Osteoblast (primary cell): ENCODE results near the gene MICALL1. TPM values are rescaled to one million over a fixed set of nuclear protein-coding genes. Genes with fewer than 3 reads are reported as not detected.

ENCODE experiments used
- DNase-seq: peaks from one replicate; pipeline ENCODE4 v3.0.0; 2011; ENCODE audit warnings: low spot score, mixed read lengths; ENCODE audit not compliant: insufficient read length; ENCODE audit errors: missing footprints
- H2AFZ ChIP-seq: 2 replicates; pipeline ENCODE4 v1.6.0; 2011; ENCODE audit warnings: mild to moderate bottlenecking, low read length
- H3K27ac ChIP-seq: 2 replicates; pipeline ENCODE4 v1.5.1; 2011; ENCODE audit warnings: mild to moderate bottlenecking, low read depth, low read length, moderate library complexity
- H3K27me3 ChIP-seq: 2 replicates; pipeline ENCODE4 v1.6.0; 2012; ENCODE audit warnings: mild to moderate bottlenecking, control low read depth, inconsistent platforms, low read length, moderate library complexity; ENCODE audit not compliant: insufficient read depth
- H3K36me3 ChIP-seq: 2 replicates; pipeline ENCODE4 v1.5.1; 2011; ENCODE audit warnings: mild to moderate bottlenecking, low read length, control low read depth, moderate library complexity; ENCODE audit not compliant: insufficient read depth
- H3K4me1 ChIP-seq: 2 replicates; pipeline ENCODE4 v1.5.1; 2011; ENCODE audit warnings: mild to moderate bottlenecking, low read length, control low read depth, moderate library complexity; ENCODE audit not compliant: insufficient read depth
- H3K4me2 ChIP-seq: 2 replicates; pipeline ENCODE4 v1.6.0; 2011; ENCODE audit warnings: mild to moderate bottlenecking, low read length; ENCODE audit not compliant: insufficient read depth
- H3K4me3 ChIP-seq: fragments of 200-600 bp; sonication (generic); 3 replicates; pipeline ENCODE4 v1.5.1; 2012; ENCODE audit warnings: mild to moderate bottlenecking, low read length, inconsistent platforms; ENCODE audit not compliant: insufficient read depth
- H3K79me2 ChIP-seq: 2 replicates; pipeline ENCODE4 v1.6.0; 2012; ENCODE audit warnings: mild to moderate bottlenecking, low read length, control low read depth, inconsistent platforms; ENCODE audit not compliant: insufficient read depth
- H3K9me3 ChIP-seq: 2 replicates; pipeline ENCODE4 v1.5.1; 2011; ENCODE audit warnings: low read depth, low read length, control low read depth
- H4K20me1 ChIP-seq: 2 replicates; pipeline ENCODE4 v1.6.0; 2012; ENCODE audit warnings: mild to moderate bottlenecking, low read length, control low read depth; ENCODE audit not compliant: insufficient read depth
- total RNA-seq: library from RNA; depleted of rRNA; stranded (reverse); fragments of >200 nt; gene quantifications from 2 replicates; pipeline ENCODE4 v1.2.3, GENCODE V29; 2012
- TF ChIP-seq, protein P1 (sequence below): IDR thresholded peaks from 2 replicates; pipeline ENCODE4 v1.5.1; 2011; ENCODE audit warnings: mild to moderate bottlenecking, low read depth, low read length, moderate library complexity; ENCODE audit errors: extremely low read depth

Gene MICALL1
- total RNA-seq, 1 donor, result 36.9 TPM

DNA sequence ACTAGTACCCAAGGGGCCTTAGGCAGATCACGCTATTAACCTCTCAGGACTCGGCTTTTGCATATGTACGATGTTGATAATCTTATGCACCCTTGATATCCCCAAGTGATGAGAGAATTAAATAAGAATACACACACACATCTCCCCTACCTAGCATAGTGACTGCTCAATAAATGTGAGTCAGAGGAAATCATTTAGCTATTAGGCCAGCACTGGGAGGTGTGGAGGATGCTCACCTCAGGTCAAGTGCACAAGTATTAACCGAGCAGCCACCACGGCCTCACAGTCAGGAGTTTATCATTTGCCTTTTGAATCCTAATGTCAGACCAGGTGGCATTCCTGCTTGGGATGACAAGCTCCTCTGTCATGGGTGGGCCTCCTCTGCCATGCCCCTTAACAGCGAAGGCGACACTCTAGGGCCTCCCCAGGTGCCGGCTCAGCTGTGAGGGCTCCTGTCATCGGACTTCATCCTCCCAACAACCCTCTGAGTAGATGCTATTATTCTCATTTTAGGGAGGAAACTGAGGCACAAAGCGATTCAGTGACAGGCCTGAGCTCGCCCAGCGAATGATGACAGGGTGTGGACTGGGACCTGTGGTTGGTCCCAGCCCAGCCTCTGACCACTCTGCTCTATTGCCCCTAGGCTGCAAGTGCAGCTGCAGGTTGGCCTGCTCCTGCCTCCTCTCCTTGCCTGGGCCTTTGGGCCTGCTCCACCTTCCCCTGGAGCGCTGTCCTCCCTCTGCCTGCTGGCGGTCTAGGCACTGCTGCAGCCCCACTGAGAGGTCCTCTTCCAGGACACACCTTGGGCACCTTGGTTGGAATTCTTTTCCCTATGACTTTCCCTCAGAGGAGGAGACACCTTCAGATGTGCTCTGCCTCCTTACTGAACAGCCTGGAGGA lies 83.3 kb downstream of the MICALL1 start:
- H3K9me3 ChIP-seq, result no peaks in the 10 kb centered on the region
- no peaks in the 10 kb centered on the region for H3K36me3 ChIP-seq
- H3K4me1 ChIP-seq, result no peaks in the 10 kb centered on the region
- no peak overlapping the region for H3K4me3 ChIP-seq
- no peaks in the 10 kb centered on the region for H4K20me1 ChIP-seq
- DNase-seq, result peak; percentile 73
- H3K27me3 ChIP-seq, result no peaks in the 10 kb centered on the region
- H3K4me2 ChIP-seq, result no peak overlapping the region
- no peaks in the 10 kb centered on the region for H3K79me2 ChIP-seq
- no peak overlapping the region for H3K27ac ChIP-seq
- TF ChIP-seq, protein P1, sequence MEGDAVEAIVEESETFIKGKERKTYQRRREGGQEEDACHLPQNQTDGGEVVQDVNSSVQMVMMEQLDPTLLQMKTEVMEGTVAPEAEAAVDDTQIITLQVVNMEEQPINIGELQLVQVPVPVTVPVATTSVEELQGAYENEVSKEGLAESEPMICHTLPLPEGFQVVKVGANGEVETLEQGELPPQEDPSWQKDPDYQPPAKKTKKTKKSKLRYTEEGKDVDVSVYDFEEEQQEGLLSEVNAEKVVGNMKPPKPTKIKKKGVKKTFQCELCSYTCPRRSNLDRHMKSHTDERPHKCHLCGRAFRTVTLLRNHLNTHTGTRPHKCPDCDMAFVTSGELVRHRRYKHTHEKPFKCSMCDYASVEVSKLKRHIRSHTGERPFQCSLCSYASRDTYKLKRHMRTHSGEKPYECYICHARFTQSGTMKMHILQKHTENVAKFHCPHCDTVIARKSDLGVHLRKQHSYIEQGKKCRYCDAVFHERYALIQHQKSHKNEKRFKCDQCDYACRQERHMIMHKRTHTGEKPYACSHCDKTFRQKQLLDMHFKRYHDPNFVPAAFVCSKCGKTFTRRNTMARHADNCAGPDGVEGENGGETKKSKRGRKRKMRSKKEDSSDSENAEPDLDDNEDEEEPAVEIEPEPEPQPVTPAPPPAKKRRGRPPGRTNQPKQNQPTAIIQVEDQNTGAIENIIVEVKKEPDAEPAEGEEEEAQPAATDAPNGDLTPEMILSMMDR, result no peak
- no peak overlapping the region for H2AFZ ChIP-seq

DNA sequence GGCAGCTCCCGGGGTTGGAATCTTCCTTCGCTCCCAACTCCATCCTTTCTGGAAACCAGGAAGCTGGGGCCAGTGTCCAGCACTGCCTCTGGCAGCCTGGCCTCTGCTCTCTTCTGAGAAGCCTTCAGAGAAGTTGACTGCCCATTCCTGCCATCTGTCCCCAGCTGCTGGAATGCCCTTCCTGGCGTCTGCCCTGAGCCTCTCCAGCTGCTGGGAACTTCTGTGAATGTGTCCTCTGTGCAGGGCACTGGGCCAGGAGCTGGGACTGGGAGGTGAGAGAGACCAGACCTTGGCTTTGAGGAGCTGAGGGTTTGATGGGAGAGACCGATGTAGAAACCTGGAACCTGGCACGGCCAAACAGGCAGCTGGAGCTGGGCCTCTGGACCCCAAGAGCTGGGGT lies 84.2 kb downstream of the MICALL1 start:
- Histone ChIP-seq H3K4me2 (no peak overlapping the region), H4K20me1 (no peaks in the 10 kb centered on the region), H3K9me3 (no peaks in the 10 kb centered on the region), H3K79me2 (no peaks in the 10 kb centered on the region), H3K36me3 (no peaks in the 10 kb centered on the region), H3K4me1 (no peaks in the 10 kb centered on the region), H3K27me3 (no peaks in the 10 kb centered on the region), H2AFZ (no peak overlapping the region), H3K4me3 (no peak overlapping the region), H3K27ac (no peak overlapping the region)
- DNase-seq, result no peak
- TF ChIP-seq, protein P1, result no peak

DNA sequence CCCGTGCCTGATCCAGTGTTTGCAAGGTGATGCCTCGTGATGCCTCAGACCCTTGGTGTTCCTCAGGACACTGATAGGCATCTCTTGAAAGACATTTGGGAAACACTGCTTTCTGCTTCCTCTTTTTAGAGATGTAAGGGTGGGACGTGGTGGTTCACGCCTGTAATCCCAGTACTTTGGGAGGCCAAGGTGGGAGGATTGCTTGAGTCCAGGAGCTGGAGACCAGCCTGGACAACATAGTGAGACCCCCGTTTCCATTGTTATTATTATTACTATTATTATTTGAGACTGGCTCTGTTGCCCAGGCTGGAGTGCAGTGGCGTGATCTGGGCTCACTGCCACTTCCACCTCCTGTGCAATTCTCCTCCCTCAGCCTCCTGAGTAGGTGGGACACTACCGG lies 84.8 kb downstream of the MICALL1 start:
- Histone ChIP-seq H3K4me2 (no peak overlapping the region), H3K36me3 (no peaks in the 10 kb centered on the region), H2AFZ (no peak overlapping the region), H3K79me2 (no peaks in the 10 kb centered on the region), H3K9me3 (no peaks in the 10 kb centered on the region), H4K20me1 (no peaks in the 10 kb centered on the region), H3K4me1 (no peaks in the 10 kb centered on the region), H3K27me3 (no peaks in the 10 kb centered on the region), H3K4me3 (no peak overlapping the region), H3K27ac (no peak overlapping the region)
- DNase-seq, result peak; percentile 53
- TF ChIP-seq, protein P1, result no peak

DNA sequence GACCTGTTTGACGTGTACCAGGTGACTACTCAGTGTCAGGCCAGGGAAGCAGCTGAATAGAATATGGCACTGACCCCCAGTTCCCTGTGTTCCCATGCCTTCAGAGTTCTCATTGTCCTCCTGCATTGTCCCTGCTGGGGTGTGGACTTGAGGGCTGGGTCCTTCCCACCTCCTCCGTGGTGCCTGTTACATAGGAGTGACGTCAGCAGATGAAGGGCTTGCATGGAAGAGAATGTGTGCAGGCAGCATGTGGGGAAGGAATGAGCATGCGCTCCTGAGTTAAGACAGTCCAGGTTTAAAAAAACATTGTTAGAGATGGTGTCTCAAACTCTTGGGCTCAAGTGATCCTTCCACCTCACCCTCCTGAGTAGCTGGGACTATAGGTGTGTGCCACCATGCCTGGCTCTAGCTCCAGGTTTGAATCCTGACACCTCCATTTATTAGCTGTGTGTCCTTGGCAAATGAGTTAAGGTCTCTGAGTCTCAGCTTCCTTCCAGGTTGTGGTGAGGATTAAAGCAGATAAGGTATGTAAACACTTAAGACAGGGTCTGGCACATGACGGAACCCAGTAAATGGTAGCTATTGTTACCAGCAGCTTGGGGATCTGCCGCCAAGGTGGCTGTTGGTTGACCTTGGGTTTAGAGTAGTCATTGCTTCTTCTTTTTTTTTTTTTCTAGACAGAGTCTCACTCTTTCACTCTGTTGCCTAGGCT lies 85.8 kb downstream of the MICALL1 start:
- no peak overlapping the region for H2AFZ ChIP-seq
- H3K27ac ChIP-seq, result no peak overlapping the region
- H3K4me1 ChIP-seq, result no peaks in the 10 kb centered on the region
- H3K27me3 ChIP-seq, result no peaks in the 10 kb centered on the region
- TF ChIP-seq, protein P1, result no peak
- H3K4me3 ChIP-seq, result no peak overlapping the region
- H3K9me3 ChIP-seq, result no peaks in the 10 kb centered on the region
- no peaks in the 10 kb centered on the region for H3K79me2 ChIP-seq
- no peaks in the 10 kb centered on the region for H4K20me1 ChIP-seq
- H3K4me2 ChIP-seq, result no peak overlapping the region
- DNase-seq, result peak; percentile 62
- H3K36me3 ChIP-seq, result no peaks in the 10 kb centered on the region
